ENCODE results near the gene SETD6. TPM values are rescaled to one million over a fixed set of nuclear protein-coding genes. Genes with fewer than 3 reads are reported as not detected.

Gene SETD6
- total RNA-seq, 1 experiment from 2014 or later, result 41.1 TPM

GRCh38 chr16:58474296-58474695 is 41.0 kb upstream of the SETD6 start:
- ChIA-PET CTCF (interaction anchor here (0.6 to 2.9 kb wide), 3 partner anchors 10 to 17 kb away, joined by 3 to 14 read pairs (median 3); no protein-coding TSS in a partner anchor), POLR2A (interaction anchor here (0.6 kb wide), 1 partner anchor 851 kb away, joined by 5 read pairs; no protein-coding TSS in a partner anchor)
- DNase-seq (ENCODE audit: low spot score), result no peak
- no peaks in the 10 kb centered on the region for H3K36me3 Mint-ChIP-seq
- no peak for TF ChIP-seq IRF1 (CRISPR knock-in tag; IDR thresholded peaks at IDR 0.05)
- TF ChIP-seq, protein P1, sequence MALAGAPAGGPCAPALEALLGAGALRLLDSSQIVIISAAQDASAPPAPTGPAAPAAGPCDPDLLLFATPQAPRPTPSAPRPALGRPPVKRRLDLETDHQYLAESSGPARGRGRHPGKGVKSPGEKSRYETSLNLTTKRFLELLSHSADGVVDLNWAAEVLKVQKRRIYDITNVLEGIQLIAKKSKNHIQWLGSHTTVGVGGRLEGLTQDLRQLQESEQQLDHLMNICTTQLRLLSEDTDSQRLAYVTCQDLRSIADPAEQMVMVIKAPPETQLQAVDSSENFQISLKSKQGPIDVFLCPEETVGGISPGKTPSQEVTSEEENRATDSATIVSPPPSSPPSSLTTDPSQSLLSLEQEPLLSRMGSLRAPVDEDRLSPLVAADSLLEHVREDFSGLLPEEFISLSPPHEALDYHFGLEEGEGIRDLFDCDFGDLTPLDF (CRISPR knock-in tag; IDR thresholded peaks at IDR 0.05), result no peak
- TF ChIP-seq GTF2I (CRISPR knock-in tag; conservative IDR thresholded peaks at IDR 0.05), result no peak
- TF ChIP-seq JAZF1 (CRISPR knock-in tag; IDR thresholded peaks at IDR 0.05), result no peak
- TF ChIP-seq NR1H2 (CRISPR knock-in tag; IDR thresholded peaks at IDR 0.05), result no peak
- no peak for TF ChIP-seq ATF3 (CRISPR knock-in tag; conservative IDR thresholded peaks at IDR 0.05)
- TF ChIP-seq IRF2 (CRISPR knock-in tag; IDR thresholded peaks at IDR 0.05; ENCODE audit: borderline replicate concordance, low read depth), result no peak
- no peak for TF ChIP-seq PRDM15 (CRISPR knock-in tag; IDR thresholded peaks at IDR 0.05)
- TF ChIP-seq, protein P2, sequence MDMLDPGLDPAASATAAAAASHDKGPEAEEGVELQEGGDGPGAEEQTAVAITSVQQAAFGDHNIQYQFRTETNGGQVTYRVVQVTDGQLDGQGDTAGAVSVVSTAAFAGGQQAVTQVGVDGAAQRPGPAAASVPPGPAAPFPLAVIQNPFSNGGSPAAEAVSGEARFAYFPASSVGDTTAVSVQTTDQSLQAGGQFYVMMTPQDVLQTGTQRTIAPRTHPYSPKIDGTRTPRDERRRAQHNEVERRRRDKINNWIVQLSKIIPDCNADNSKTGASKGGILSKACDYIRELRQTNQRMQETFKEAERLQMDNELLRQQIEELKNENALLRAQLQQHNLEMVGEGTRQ (CRISPR knock-in tag; IDR thresholded peaks at IDR 0.05), result no peak
- H3K27me3 Mint-ChIP-seq (ENCODE audit: low read depth), result peaks cover 8% of the 10 kb centered on the region
- H3K4me3 Mint-ChIP-seq, result no peak overlapping the region
- peak overlapping the region; percentile 5; the same call in 1 of the 2 replicates for H3K27ac Mint-ChIP-seq
- H3K9me3 Mint-ChIP-seq, result no peaks in the 10 kb centered on the region
- no peak; the same call in 1 of the 2 replicates for ATAC-seq
- peaks cover 16% of the 10 kb centered on the region for H3K4me1 Mint-ChIP-seq

DNA sequence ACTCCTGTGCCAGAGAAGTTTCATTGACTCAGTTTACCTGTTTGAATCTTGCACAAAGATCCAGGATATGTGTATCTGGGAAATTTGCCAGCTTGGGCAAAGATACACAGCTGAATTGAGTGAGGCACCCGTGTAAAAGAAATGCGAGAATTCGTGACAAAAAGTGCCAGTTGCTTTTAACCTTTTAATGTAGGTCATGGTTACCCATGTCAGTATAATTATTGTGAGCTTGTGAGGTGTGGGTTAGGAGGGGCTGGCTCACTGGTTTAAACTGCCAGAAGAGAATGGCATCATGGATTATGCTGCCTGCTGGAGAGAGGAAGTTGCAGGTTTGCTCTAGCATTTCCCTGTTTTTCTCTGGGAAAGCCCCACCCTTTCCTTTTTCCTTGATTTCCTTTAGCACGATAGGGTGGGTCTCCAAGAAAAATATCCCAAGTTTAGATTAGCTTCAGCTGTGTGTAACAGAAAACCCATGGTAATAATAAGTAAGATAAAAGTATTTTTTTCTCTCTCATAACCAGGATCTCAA is 40.2 kb upstream of the SETD6 start:
- no peak overlapping the region for H3K4me3 Mint-ChIP-seq
- no peak overlapping the region for H3K27ac Mint-ChIP-seq
- ATAC-seq (no peak), DNase-seq (ENCODE audit: low spot score) (no peak)
- POLR2A ChIA-PET, result no interaction called here
- peaks cover 16% of the 10 kb centered on the region for H3K4me1 Mint-ChIP-seq
- TF ChIP-seq ATF3 (CRISPR knock-in tag; conservative IDR thresholded peaks at IDR 0.05), result no peak
- TF ChIP-seq GRHL2 (CRISPR knock-in tag; IDR thresholded peaks at IDR 0.05; ENCODE audit: insufficient replicate concordance, severe bottlenecking), result no peak
- CTCF ChIA-PET, result interaction anchor here (0.9 to 2.9 kb wide), 3 partner anchors 11 to 13 kb away, joined by 3 to 14 read pairs (median 4); no protein-coding TSS in a partner anchor
- H3K27me3 Mint-ChIP-seq (ENCODE audit: low read depth), result peaks cover 6% of the 10 kb centered on the region
- H3K36me3 Mint-ChIP-seq, result no peaks in the 10 kb centered on the region
- H3K9me3 Mint-ChIP-seq, result no peaks in the 10 kb centered on the region

DNA sequence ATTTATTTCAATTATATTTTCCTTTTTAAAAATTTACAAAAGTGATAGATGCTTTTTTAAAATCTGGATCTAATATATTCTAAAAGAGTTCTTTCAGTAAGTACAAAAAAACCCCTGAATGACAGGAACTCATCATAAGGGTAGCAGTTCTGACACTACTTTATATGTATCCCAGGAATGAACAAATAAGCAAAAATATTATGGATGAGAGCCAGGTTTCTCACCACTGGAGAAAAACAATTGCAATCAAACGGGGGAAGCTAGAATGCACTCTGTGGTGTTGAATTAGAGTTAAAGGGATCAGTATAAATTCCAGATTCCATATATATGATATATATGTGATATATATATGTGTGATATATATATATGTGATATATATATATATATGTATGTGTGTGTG is 38.5 kb upstream of the SETD6 start:
- H3K27ac Mint-ChIP-seq, result no peak overlapping the region
- ChIA-PET CTCF (no interaction called here), POLR2A (interaction anchor here (0.5 to 0.6 kb wide), 2 partner anchors 170 to 1339 kb away, joined by 3 to 5 read pairs; no protein-coding TSS in a partner anchor)
- ATAC-seq (no peak), DNase-seq (ENCODE audit: low spot score) (no peak)
- H3K36me3 Mint-ChIP-seq, result no peaks in the 10 kb centered on the region
- peaks cover 6% of the 10 kb centered on the region for H3K27me3 Mint-ChIP-seq (ENCODE audit: low read depth)
- no peak overlapping the region for H3K4me3 Mint-ChIP-seq
- H3K9me3 Mint-ChIP-seq, result no peaks in the 10 kb centered on the region
- TF ChIP-seq, protein P3, sequence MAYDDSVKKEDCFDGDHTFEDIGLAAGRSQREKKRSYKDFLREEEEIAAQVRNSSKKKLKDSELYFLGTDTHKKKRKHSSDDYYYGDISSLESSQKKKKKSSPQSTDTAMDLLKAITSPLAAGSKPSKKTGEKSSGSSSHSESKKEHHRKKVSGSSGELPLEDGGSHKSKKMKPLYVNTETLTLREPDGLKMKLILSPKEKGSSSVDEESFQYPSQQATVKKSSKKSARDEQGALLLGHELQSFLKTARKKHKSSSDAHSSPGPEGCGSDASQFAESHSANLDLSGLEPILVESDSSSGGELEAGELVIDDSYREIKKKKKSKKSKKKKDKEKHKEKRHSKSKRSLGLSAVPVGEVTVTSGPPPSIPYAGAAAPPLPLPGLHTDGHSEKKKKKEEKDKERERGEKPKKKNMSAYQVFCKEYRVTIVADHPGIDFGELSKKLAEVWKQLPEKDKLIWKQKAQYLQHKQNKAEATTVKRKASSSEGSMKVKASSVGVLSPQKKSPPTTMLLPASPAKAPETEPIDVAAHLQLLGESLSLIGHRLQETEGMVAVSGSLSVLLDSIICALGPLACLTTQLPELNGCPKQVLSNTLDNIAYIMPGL (CRISPR knock-in tag; IDR thresholded peaks at IDR 0.05), result no peak
- TF ChIP-seq, protein P4, sequence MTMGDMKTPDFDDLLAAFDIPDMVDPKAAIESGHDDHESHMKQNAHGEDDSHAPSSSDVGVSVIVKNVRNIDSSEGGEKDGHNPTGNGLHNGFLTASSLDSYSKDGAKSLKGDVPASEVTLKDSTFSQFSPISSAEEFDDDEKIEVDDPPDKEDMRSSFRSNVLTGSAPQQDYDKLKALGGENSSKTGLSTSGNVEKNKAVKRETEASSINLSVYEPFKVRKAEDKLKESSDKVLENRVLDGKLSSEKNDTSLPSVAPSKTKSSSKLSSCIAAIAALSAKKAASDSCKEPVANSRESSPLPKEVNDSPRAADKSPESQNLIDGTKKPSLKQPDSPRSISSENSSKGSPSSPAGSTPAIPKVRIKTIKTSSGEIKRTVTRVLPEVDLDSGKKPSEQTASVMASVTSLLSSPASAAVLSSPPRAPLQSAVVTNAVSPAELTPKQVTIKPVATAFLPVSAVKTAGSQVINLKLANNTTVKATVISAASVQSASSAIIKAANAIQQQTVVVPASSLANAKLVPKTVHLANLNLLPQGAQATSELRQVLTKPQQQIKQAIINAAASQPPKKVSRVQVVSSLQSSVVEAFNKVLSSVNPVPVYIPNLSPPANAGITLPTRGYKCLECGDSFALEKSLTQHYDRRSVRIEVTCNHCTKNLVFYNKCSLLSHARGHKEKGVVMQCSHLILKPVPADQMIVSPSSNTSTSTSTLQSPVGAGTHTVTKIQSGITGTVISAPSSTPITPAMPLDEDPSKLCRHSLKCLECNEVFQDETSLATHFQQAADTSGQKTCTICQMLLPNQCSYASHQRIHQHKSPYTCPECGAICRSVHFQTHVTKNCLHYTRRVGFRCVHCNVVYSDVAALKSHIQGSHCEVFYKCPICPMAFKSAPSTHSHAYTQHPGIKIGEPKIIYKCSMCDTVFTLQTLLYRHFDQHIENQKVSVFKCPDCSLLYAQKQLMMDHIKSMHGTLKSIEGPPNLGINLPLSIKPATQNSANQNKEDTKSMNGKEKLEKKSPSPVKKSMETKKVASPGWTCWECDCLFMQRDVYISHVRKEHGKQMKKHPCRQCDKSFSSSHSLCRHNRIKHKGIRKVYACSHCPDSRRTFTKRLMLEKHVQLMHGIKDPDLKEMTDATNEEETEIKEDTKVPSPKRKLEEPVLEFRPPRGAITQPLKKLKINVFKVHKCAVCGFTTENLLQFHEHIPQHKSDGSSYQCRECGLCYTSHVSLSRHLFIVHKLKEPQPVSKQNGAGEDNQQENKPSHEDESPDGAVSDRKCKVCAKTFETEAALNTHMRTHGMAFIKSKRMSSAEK (CRISPR knock-in tag; IDR thresholded peaks at IDR 0.05; ENCODE audit: borderline replicate concordance), result no peak
- peaks cover 10% of the 10 kb centered on the region for H3K4me1 Mint-ChIP-seq

Data from WTC11 (cell line).